RCC 7860 (cell line): Measurements from ENCODE around the gene PLEKHG2.

ENCODE experiments used
- DNase-seq: peaks from one replicate; pipeline ENCODE4 v3.0.0-alpha.2; 2015; ENCODE audit warnings: low spot score
- FAIRE-seq: peaks from 2 replicates; lab custom pipeline; 2012; peaks lifted over from hg19 to GRCh38; lab: Jason Lieb, UNC

The PLEKHG2 gene

DNA sequence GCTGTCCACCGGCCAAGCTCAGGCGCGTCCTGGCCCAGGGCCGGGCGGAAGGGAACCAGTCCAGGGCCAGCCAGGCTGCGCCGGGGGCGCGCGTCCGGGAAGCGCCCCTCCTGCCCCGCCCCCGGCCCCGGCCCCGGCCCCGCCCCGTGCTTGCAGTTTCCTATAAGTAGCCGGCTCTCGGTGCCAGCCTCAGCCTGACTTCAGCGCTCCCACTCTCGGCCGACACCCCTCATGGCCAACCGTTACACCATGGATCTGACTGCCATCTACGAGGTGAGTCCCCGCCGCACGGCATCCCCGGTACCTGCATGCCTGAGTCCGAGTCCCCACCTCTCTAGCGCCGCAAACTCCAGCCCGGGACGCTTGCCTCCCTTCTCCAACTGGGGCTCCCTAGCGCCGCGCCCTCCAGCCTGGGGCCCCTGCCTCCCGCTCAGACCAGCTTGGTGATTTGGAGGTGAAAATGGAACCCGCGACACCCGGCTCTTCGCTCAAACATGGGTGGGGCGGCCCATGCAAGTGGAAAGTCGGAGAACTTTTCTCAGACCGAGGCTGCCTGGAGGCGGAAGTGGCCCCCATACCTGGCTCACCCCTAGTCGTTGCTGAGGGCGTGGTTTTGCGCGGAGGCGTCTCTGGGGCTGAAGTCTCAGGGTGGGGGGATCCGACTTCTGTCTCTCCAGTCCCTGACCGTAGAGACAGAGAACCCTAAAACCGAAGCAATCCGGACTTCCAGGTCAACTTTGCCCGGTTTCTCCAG, 5.6 kb upstream of the PLEKHG2 start, which contains the start of gene ZFP36:
Gene ZFP36, plus strand, starts transcription at position 192 of the 754 bp plus-strand sequence. Its CDS starts 58 bp downstream, at position 250.
- FAIRE-seq: no peak
- peak; percentile 62 for DNase-seq

GRCh38 chr19:39407410-39407659, 5.1 kb upstream of the PLEKHG2 start:
- no peak for FAIRE-seq
- DNase-seq: no peak

GRCh38 chr19:39407660-39408391, 4.6 kb upstream of the PLEKHG2 start:
- DNase-seq (no peak), FAIRE-seq (no peak)

DNA sequence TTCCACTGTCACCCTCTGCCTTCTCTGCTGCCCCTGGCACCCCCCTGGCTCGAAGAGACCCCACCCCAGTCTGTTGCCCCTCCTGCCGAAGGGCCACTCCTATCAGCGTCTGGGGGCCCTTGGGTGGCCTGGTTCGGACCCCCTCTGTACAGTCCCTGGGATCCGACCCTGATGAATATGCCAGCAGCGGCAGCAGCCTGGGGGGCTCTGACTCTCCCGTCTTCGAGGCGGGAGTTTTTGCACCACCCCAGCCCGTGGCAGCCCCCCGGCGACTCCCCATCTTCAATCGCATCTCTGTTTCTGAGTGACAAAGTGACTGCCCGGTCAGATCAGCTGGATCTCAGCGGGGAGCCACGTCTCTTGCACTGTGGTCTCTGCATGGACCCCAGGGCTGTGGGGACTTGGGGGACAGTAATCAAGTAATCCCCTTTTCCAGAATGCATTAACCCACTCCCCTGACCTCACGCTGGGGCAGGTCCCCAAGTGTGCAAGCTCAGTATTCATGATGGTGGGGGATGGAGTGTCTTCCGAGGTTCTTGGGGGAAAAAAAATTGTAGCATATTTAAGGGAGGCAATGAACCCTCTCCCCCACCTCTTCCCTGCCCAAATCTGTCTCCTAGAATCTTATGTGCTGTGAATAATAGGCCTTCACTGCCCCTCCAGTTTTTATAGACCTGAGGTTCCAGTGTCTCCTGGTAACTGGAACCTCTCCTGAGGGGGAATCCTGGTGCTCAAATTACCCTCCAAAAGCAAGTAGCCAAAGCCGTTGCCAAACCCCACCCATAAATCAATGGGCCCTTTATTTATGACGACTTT, 3.9 kb upstream of the PLEKHG2 start:
- FAIRE-seq (no peak), DNase-seq (no peak)

DNA sequence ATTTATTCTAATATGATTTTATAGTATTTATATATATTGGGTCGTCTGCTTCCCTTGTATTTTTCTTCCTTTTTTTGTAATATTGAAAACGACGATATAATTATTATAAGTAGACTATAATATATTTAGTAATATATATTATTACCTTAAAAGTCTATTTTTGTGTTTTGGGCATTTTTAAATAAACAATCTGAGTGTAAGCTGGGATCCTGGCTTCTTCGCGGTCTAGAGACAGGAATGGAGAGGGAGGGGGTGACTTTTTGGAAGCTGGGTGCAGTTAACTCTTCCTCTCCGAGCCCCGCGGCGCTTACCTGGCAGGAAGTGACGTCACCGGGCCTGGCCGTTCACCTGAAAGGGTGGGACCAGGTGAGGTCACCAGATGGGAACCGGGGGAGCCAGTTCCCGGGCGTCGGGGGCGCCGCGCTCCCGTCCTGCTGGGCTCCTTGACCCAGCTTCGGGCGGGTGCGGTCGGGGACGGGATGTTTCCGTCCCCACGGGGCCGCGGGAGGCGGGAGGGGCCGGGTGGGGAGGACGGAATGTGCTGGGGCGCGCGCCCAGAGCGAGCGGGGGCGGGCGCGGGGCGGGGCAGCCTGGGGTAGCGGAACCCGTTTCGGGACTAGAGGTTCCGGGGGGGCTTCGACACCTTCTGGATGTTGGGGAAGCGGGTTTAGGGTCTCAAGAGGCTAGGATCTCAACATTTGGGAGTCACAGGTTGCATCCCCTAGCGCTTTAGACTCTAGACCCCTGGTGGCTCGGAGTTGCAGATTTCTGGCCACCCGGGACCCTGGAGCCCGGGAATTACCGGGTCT, 3.1 kb upstream of the PLEKHG2 start:
- no peak for FAIRE-seq
- DNase-seq: no peak

- no peak for FAIRE-seq
- DNase-seq: no peak
Measured at GRCh38 chr19:39410017-39410830, 2.2 kb upstream of the PLEKHG2 start.

GRCh38 chr19:39410831-39411080, 1.7 kb upstream of the PLEKHG2 start:
- DNase-seq: no peak
- no peak for FAIRE-seq

GRCh38 chr19:39411081-39411831, 1.2 kb upstream of the PLEKHG2 start:
- DNase-seq (peak; percentile 42), FAIRE-seq (no peak)

DNA sequence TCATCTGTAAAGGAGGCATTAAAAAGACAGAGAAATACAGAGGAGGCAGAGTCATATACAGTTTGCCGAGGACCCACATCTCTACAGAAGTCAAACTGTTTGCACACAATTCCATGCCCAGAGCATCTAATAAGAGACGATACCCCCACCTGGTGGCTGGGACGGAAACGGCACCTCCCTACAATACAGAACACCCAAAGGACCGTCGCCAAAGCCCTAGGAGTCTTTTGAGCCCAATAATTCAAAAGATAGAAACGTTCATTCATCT, 703 bp upstream of the PLEKHG2 start:
- no peak for DNase-seq
- FAIRE-seq: no peak

- DNase-seq (no peak), FAIRE-seq (no peak)
Measured at GRCh38 chr19:39412867-39413271, 400 bp downstream of the PLEKHG2 start.

DNA sequence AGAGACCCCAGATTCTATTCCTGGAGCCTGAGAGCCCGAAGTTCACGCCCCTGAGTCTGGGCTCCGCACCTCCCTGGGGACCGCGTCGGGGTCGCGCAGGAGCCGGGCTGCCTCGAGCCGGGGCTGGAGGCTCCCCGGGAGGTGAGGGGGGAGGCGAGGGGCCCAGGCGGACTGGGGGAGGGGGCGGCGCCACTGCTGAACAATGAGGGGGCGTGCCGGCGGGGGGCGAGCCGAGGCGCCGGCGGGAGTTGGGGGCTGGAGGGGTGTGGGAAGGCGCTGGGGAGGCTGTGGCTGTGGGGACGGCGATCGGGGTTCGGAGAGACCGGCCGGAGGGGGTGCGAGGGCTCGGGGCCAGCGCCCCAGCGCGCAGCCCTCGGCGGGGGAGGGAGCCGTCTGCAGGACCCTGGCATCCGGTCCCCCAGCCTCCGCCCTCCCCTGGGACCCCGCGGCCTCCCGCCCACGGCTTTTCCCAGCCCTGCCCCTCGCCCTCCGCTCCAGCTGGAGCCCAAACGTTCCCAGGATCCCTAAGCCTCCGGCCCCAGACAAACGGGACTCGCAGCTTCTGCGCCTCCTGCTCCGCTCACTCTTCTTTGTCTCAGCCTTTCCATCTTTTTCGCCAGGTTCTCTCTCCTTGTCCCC, 922 bp downstream of the PLEKHG2 start:
- DNase-seq (no peak), FAIRE-seq (no peak)

DNA sequence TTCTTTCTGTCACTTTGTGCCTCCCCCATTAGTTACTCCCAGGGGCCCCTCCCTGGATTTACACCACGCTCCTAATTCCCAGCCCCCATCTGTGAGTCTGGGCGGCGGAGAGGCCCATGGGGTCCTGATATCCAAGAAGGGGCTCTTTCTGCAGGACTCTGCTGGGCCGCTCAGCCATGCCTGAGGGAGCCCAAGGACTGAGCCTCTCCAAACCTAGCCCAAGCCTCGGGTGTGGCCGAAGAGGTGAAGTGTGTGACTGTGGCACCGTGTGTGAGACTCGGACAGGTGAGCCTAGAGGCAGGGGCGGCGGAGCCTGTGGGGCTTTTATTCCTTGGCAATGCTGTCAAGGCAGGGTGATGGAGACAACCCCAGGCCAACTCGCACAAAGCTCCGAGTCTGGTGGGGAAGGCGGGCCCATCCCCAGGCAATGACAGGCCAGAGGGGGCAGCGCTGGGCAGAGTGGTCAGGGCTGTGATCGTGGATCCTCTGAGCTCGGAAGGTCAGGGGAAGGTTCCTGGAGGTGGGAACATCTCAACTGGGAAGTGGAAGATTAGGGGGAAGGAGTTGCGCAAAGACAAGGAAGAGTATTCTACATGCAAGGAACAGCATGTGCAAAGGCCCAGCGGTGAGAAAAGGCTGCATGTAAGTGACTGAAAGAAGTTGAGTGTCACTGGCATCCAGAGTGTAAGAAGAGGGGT, 1.6 kb downstream of the PLEKHG2 start:
- no peak for FAIRE-seq

GRCh38 chr19:39415111-39416046, 2.9 kb downstream of the PLEKHG2 start:
- FAIRE-seq: no peak

More for the DNA sequence above, 1.6 kb downstream of the PLEKHG2 start:
- no peak for DNase-seq

GRCh38 chr19:39416152-39417120, 4.0 kb downstream of the PLEKHG2 start:
- DNase-seq (no peak), FAIRE-seq (no peak)

More at GRCh38 chr19:39415111-39416046, 2.9 kb downstream of the PLEKHG2 start:
- no peak for DNase-seq

DNA sequence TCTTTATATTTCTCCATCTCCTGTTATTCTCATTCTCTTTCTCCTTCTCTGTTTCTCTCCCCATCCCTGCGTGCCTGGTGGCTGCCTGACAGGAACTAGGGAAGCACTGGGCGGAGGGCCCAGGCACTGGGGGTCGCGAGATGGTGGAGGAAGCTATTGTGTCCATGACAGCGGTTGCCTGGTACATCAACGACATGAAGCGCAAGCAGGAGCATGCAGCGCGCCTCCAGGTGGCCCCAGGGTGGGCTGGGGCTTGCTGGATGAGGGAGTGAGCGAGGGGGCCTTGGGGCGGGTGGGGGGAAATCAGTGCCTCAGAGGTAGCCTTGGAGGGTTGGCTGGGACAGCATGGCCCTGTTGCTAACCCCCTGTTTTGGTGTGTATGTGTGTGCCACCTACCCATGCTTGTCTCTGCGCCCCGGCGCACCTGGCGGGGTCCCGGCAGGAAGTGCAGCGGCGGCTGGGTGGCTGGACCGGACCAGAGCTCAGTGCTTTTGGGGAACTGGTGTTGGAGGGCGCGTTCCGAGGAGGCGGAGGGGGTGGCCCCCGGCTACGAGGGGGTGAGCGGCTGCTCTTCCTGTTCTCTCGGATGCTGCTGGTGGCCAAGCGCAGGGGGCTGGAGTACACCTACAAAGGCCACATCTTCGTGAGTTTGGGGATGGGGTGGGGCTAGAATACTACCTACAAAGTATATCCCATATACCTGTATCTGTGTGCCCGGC, 5.2 kb downstream of the PLEKHG2 start:
- no peak for FAIRE-seq
- DNase-seq: no peak

- FAIRE-seq (no peak), DNase-seq (no peak)
Measured at GRCh38 chr19:39419003-39419402, 6.5 kb downstream of the PLEKHG2 start.
